HG03565 (cell line): ENCODE measurements around the gene ACAP3.

ENCODE experiments used
- ATAC-seq: cut with Tn5 transposase; IDR thresholded peaks from one replicate; pipeline ENCODE4 v1.9.1; 2021; ENCODE audit warnings: mild to moderate bottlenecking, moderate library complexity; ENCODE audit not compliant: unreplicated experiment

ACAP3 gene

DNA sequence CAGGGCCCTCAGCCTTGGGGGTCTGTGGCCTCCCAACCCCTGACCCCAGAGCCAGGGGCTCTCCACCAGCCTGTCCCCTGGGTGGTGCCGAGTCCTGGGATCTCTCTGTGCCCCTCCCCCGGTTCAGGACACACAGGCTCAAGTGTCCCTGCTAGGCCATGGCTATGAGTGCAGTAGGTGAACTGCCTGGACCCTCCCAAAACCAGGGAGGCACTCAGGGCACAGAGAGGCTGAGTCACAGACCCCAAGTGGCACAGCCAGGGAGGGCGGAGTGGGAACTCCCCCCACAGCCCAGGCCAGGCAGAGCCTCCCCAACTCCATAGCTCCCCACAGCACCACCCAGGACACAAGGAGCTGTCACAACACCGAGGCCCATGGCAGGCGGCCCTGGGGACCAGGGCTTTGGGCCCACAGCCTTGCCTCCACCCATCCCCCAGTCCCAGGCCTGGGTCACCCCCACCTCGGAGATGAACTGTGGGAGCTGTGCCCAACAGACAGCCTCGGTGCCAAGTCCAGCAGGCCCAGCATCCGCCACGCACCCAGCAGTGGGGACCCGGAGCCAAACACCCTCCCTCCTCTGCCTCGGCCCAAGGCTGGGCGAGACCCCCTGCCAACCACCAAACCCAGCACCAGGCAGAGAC, 38.2 kb upstream of the ACAP3 start:
- no peak for ATAC-seq

DNA sequence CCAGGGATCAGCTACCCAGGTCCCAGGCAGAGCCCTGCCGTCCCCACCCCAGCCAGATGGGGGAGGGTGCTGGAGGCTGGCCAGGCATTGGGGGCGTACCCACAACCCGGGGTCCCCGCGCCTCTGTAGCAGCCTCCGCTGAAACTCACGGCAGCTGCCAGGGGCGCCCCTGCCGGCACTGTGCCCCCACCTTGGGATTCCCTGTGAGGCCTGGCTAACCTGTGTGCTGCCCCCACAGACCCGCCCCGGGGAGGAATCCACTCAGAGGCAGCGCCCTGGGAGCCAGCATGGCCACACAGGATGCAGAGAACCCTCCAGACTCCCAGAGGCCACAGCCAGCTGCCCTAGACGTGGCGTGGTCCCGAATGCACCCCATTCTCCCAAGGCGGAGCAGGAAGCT, 37.7 kb upstream of the ACAP3 start:
- no peak for ATAC-seq

- no peak for ATAC-seq
Measured at GRCh38 chr1:1344655-1345361, 37.1 kb upstream of the ACAP3 start.

- no peak for ATAC-seq
Measured at GRCh38 chr1:1343811-1344421, 36.2 kb upstream of the ACAP3 start.

GRCh38 chr1:1342584-1343115, 34.9 kb upstream of the ACAP3 start:
- no peak for ATAC-seq

DNA sequence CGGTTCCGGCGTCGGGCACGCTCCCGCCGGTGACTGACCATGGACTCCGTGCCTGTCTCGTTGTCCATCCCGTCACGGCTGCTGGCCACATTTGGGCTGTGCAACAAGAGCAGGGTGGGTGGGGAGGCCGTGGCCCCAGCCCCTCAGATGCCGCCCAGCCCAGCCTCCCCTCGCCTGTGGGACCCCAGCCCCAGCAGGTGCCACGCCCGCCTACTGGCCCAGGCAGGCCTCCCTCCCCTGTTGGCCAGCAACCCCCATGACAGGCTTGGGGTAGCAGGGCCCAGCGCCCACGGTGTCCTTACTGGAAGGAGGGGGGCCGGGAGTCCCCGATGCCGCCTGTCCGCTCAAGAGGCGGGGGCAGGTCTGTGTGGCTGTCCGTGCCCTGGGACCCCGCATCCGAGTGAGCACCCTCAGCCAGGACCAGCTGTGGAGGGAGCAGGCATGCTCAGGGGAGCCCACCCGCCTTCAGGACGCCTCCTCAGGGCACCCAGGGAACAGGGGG, 34.4 kb upstream of the ACAP3 start:
- ATAC-seq, result no peak

DNA sequence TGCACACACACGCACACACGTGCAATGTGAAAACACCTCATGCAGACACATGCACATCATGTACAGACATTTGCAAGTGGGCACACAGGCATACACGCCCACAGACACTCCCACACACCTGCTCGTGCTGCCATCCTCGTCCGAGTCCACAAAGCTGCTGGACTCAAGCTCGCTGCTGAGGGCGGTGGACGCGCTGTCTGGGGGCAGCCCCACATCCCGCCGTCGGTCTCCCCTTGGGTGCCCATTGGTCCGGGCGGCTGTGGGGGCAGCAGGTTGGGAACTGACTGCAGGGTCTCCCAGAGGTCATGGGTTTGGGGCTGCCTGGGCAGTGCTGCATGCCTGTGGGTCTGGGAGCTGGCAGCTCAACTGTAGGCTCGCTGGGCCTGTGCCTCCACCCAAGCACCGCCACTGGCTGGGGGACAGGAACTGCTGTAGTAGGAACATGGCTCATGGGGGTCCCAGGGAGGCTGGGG, 33.9 kb upstream of the ACAP3 start:
- ATAC-seq, result no peak

GRCh38 chr1:1340791-1341548, 33.2 kb upstream of the ACAP3 start:
- ATAC-seq, result no peak

DNA sequence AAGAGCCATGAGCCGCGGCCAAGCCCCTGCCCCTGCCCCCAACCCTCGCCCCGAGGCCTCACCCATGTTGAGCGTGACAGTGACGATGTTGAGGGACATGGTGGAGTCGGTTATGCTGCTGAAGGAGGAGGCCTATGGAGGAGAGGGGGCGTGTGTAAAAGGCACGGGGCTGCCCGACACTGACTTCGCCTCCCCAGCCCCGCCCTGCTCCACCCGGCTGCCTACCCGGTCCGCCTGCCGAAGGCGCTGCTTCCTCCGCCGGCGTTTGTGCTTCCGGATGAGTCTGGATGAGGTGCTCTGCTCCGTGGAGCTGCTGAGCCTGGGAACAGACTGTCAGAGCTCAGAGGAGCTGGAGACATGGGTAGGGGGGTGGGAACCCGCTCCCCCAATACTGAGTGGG, 32.5 kb upstream of the ACAP3 start:
- ATAC-seq, result no peak

GRCh38 chr1:1338278-1338677, 30.5 kb upstream of the ACAP3 start:
- ATAC-seq, result no peak

GRCh38 chr1:1337793-1338147, 30.0 kb upstream of the ACAP3 start:
- ATAC-seq, result no peak

DNA sequence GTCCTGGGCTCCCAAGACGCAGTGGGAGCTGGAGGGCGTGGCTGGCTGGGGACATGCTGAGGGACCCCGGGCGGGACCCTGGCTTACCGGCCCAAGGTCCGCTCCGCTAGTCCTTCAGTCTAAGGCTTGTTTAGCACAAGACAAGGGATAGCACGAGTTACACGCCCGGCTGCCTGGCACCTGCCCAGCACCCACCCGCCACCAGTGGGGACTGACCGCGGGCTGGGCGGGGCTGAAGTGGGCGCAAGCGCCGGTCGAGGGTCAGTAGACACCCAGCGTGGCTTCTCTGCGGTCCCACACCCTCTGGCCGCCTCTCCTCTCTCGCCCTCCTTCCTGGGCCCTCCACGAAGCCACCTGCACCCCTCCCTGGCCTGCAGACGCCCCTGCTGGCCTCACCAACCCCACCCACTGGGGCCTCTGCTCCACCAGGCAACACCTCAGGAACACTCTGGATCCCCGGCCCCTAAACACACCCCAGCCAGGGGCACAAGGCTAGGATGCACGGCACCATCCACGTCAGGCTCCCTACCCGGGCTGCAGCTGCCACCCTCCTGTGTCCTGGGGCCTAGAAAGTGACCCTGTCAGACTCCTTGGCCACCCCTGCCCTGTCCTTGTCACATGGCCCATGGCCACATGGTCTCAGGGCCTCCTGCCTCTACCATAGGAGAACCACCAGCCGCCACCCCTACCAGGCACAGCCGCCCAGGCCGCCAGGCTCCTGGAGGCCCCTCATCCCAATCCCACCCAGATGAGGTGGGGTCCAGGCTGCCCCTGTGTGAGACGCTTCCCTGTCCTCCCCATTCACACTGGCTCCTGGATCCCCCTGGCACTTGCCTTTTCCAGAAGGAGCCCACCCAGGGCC, 29.4 kb upstream of the ACAP3 start:
- no peak for ATAC-seq

DNA sequence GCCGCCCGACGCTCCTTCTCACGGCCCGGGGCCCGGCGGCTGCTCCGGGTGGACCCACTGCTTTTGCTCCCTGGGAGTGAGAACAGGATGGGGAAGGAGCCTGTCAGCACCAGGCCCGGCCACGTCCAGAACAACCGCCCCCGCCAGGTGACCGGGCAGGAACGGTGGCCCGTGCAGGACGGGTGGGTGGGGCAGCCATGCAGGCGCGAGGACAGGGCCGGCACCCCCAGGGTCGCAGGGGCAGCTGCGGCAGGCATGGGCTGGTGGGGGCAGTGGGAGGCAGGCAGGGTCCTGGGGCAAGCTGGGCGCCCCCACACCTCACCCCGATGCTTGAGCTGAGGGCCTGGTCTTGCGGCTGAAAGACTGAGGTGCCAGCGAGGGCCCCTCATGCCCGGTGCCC, 28.7 kb upstream of the ACAP3 start:
- ATAC-seq, result no peak

DNA sequence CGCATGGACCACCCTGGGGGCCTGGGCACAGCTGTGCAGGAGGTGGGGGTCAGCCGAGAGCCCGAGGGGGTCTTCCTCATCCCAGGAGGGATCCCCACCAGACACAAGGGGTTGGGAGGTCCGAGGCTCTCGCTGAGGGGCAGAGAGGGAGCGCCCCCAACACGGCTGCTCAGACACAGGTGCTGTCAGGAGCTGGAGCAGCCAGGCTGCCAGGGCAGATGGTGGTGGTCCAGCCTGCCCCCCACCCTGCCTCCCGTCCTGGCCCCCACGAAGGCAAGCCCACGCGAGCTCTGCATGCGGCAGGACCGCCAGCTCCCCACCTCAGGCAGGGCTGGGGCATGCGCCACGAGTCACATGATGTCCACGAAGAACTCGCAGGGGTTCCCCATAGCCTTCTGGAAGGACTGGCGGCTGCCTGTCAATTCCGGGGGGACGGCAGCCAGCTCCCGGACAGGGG, 28.1 kb upstream of the ACAP3 start:
- no peak for ATAC-seq

DNA sequence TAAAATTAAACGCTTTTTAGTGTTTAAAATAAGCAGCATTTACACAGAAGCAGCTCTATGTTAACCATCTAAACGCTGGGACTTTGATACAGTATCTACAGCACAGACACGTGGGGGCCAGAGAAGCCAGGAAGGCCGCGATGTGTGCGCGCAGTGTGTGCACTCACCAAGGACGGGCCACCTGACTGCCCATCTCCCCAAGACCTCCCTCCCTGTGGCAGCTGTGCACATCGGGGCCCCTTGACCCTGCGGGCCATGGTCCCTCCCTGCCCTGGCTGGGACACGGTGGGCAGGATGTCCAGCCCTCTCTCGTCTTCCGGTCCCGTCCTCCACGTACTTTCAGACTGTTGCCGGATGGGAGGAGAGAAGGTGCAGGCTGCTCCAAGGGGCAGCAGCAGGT, 27.6 kb upstream of the ACAP3 start:
- no peak for ATAC-seq

GRCh38 chr1:1334835-1335234, 27.1 kb upstream of the ACAP3 start:
- ATAC-seq, result no peak

- ATAC-seq, result no peak
Measured at GRCh38 chr1:1333551-1334241, 26.0 kb upstream of the ACAP3 start.

DNA sequence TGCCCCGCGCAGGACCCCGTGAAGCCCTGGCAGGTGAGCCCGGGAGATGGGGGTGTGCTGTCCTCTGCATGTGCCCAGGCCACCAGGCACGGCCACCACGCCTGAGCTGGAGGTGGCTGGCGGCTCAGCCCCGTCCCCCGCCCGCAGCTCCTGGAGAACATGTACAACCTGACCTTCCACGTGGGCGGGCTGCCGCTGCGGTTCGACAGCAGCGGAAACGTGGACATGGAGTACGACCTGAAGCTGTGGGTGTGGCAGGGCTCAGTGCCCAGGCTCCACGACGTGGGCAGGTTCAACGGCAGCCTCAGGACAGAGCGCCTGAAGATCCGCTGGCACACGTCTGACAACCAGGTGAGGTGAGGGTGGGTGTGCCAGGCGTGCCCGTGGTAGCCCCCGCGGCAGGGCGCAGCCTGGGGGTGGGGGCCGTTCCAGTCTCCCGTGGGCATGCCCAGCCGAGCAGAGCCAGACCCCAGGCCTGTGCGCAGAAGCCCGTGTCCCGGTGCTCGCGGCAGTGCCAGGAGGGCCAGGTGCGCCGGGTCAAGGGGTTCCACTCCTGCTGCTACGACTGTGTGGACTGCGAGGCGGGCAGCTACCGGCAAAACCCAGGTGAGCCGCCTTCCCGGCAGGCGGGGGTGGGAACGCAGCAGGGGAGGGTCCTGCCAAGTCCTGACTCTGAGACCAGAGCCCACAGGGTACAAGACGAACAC, 25.2 kb upstream of the ACAP3 start:
- ATAC-seq, result no peak
